Measurements from ENCODE around the gene COLEC12. TPM values are rescaled to one million over a fixed set of nuclear protein-coding genes. Genes with fewer than 3 reads are reported as not detected.

The COLEC12 gene
- total RNA-seq, 1 donor from 2014 or later: 70.0 TPM

DNA sequence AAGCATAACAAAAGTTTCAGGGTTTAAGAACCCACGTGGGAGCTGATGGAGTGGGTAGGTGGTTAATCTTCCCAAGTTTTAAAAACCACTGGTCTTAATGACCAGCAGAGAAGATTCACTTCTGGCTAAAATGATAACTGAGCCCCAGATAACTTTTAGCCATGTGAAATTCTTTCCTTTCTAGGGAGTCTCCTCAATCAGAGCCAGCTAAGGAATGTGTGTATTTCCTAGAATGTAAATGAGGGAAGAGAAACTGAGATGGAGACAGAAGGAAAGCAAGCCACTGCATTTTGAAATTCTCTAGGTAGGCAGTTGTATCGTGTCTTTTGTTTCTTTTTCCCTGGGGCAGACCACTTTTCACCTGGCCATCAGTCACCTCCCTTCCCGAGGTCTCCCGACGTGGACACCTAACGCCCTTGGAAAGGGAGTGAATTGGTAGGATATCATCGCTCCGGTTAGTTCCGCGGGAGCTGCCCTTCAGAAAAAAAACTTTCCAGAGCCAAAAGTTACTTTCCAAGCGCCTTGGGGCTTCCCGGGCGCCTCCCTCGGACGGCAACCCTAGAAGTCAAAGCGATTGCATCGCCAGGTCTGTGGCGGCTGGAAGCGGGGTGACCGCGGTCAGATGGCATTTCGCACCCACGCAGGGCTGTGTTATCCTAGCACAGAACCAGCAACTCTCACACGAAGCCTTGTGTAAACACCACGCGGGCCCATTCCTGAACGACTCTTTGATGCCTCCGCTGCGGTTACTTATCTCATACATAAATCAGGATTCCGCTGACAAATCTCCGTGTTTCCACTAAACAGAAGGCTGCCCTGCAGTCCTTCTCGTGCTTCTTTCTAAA is 1.3 kb downstream of the COLEC12 start:
- H3K27ac Mint-ChIP-seq: peak overlapping the region; percentile 95
- H3K27me3 Mint-ChIP-seq (ENCODE audit: low read depth): peaks cover 10% of the 10 kb centered on the region
- H3K36me3 Mint-ChIP-seq: no peaks in the 10 kb centered on the region
- H3K4me3 Mint-ChIP-seq: peak overlapping the region; percentile 89
- peaks cover 60% of the 10 kb centered on the region for H3K4me1 Mint-ChIP-seq
- peak; percentile 45 to 72 for DNase-seq (ENCODE audit: low spot score in 2 of 2, unreplicated experiment in 2 of 2)
- TF ChIP-seq, protein P1, sequence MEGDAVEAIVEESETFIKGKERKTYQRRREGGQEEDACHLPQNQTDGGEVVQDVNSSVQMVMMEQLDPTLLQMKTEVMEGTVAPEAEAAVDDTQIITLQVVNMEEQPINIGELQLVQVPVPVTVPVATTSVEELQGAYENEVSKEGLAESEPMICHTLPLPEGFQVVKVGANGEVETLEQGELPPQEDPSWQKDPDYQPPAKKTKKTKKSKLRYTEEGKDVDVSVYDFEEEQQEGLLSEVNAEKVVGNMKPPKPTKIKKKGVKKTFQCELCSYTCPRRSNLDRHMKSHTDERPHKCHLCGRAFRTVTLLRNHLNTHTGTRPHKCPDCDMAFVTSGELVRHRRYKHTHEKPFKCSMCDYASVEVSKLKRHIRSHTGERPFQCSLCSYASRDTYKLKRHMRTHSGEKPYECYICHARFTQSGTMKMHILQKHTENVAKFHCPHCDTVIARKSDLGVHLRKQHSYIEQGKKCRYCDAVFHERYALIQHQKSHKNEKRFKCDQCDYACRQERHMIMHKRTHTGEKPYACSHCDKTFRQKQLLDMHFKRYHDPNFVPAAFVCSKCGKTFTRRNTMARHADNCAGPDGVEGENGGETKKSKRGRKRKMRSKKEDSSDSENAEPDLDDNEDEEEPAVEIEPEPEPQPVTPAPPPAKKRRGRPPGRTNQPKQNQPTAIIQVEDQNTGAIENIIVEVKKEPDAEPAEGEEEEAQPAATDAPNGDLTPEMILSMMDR (IDR thresholded peaks at IDR 0.05; ENCODE audit: unreplicated experiment): no peak
- no peaks in the 10 kb centered on the region for H3K9me3 Mint-ChIP-seq

DNA sequence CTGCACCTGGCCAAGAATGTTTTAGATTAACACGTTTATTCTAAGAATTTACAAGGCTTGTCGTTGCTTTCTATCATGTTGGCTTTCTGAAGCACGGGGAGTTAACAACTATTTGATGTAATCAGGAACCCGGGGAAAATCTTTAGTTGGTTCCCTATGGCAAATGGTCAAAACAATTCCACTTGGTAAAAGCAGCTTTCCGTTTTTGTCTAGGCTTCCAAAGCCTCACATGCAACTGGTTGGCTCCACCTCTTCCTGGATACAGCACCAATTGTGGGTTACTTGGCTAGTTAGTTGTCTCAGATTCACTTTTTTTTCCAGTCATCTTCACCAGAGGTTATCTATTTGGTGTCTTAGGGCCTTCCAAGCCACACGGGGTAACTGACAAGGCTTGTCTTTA is 2.8 kb downstream of the COLEC12 start:
- H3K4me1 Mint-ChIP-seq: peaks cover 58% of the 10 kb centered on the region
- TF ChIP-seq, protein P1 (IDR thresholded peaks at IDR 0.05; ENCODE audit: unreplicated experiment): no peak
- H3K4me3 Mint-ChIP-seq: peak overlapping the region; percentile 2
- peak overlapping the region; percentile 18 for H3K27ac Mint-ChIP-seq
- no peaks in the 10 kb centered on the region for H3K36me3 Mint-ChIP-seq
- H3K27me3 Mint-ChIP-seq (ENCODE audit: low read depth): peaks cover 10% of the 10 kb centered on the region
- no peak for DNase-seq (ENCODE audit: low spot score in 2 of 2, unreplicated experiment in 2 of 2)
- H3K9me3 Mint-ChIP-seq: no peaks in the 10 kb centered on the region

DNA sequence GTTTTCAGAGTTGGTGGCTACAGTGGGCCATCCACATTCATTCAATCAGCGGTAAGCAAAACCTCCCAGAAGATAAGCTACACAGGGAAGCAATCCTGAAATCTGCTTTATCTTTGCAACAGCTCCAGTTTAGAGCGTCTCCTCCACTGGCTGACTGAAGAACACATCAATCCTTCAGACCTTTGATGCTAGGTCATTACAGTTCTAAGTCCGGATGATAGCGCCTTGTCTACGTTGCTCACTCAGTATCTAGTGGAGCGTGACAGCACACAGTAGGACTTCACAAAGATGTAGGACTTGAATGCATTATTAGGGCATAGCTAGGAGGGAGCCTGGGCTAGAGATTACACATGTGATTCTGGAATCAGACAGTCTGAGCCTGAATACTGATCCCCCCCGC is 5.0 kb downstream of the COLEC12 start:
- Mint-ChIP-seq H3K27ac (no peak overlapping the region), H3K27me3 (ENCODE audit: low read depth) (peaks cover 7% of the 10 kb centered on the region), H3K9me3 (no peaks in the 10 kb centered on the region), H3K4me3 (no peak overlapping the region), H3K36me3 (no peaks in the 10 kb centered on the region), H3K4me1 (peaks cover 71% of the 10 kb centered on the region)
- TF ChIP-seq, protein P1 (IDR thresholded peaks at IDR 0.05; ENCODE audit: unreplicated experiment): no peak
- DNase-seq (ENCODE audit: low spot score in 2 of 2, unreplicated experiment in 2 of 2): no peak

DNA sequence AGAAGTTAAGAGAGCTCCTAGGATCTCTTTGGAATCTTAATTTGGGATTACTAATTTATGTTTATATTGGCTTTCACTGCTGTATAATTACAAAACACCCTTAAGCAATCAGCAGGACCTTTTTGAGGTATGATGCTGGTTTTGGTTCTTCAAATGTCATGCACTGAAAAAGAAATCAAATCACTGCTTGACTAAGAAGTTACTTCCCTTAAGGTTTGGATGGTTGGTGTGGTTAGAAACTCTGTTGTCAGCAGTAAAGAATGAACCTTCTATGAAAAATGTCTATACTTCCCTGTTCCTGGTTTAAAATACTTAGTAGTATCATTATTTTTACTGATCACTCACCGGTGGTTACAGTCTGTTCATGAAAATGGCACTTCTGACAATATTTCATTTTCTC is 5.5 kb downstream of the COLEC12 start:
- Mint-ChIP-seq H3K27ac (no peak overlapping the region), H3K4me1 (peaks cover 76% of the 10 kb centered on the region), H3K36me3 (no peaks in the 10 kb centered on the region), H3K9me3 (no peaks in the 10 kb centered on the region), H3K4me3 (no peak overlapping the region), H3K27me3 (ENCODE audit: low read depth) (peaks cover 7% of the 10 kb centered on the region)
- no peak for DNase-seq (ENCODE audit: low spot score in 2 of 2, unreplicated experiment in 2 of 2)
- TF ChIP-seq, protein P1 (IDR thresholded peaks at IDR 0.05; ENCODE audit: unreplicated experiment): no peak

DNA sequence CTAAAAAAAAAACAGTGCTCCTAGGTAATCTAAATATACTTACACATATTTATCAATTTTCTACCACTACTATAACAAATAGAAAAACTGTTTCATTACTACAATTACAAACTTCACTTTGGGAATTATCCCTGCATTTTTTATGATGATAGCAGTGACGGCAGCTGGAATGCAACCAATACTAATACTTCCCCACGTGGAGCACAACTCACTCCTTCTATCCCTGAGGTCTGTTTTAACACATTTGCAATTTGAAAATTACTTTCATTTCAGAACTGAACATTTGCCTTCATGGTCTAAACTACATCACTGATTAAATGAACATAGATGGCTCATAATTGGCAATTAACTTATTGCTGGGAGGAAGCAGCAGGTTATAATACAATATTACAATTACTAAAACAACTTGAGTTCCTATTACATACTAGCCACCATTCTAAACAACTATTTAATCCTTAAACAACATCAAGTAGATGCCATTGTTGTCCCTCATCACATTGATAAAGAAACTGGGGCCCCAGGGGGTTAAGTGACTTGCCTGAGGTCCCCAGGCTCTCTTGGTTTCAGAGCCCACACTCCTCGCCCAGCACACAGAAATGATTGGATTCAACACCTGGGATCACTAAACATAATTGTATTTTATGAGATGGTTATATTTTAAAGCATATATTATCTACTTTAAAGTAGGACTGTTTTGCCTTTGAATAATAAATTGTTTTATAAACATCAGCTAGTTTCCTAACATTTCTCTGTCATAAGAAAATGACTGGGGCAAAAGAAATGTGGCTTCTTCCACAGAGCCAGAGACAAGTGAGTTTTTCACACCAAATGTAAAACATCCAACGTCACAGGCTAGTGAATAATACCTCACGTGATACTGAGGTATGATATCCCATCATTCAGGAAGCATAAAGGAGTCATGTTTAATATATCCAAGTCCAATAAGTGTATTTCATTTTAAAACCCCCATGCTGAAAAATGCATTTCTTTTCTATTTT is 6.2 kb downstream of the COLEC12 start:
- Mint-ChIP-seq H3K4me3 (no peak overlapping the region), H3K27ac (peak overlapping the region; percentile 47), H3K27me3 (ENCODE audit: low read depth) (peaks cover 5% of the 10 kb centered on the region), H3K9me3 (no peaks in the 10 kb centered on the region), H3K36me3 (no peaks in the 10 kb centered on the region), H3K4me1 (peaks cover 77% of the 10 kb centered on the region)
- no peak for DNase-seq (ENCODE audit: low spot score in 2 of 2, unreplicated experiment in 2 of 2)
- TF ChIP-seq, protein P1 (IDR thresholded peaks at IDR 0.05; ENCODE audit: unreplicated experiment): no peak

Data from mesothelial cell of epicardium (in vitro differentiated cells).